HG02623 (cell line): Measurements from ENCODE around the gene SMIM15.

Source experiments
- ATAC-seq: cut with Tn5 transposase; IDR thresholded peaks from one replicate; pipeline ENCODE4 v1.9.1; 2021; ENCODE audit warnings: moderate library complexity; ENCODE audit not compliant: unreplicated experiment

Gene SMIM15

GRCh38 chr5:61160497-61160896 is 1.8 kb downstream of the SMIM15 start:
- ATAC-seq = no peak

GRCh38 chr5:61159836-61160235 is 2.4 kb downstream of the SMIM15 start:
- ATAC-seq = no peak

- ATAC-seq = no peak
These were observed 3.2 kb downstream of the SMIM15 start for GRCh38 chr5:61159070-61159469.

- ATAC-seq = no peak
These were observed 10.4 kb downstream of the SMIM15 start for GRCh38 chr5:61151893-61152292.

- ATAC-seq = no peak
These were observed 13.8 kb downstream of the SMIM15 start for GRCh38 chr5:61148515-61148914.

GRCh38 chr5:61142811-61143210 is 19.5 kb downstream of the SMIM15 start:
- no peak for ATAC-seq

- no peak for ATAC-seq
These were observed 19.9 kb downstream of the SMIM15 start for GRCh38 chr5:61142391-61142790.

GRCh38 chr5:61141801-61142200 is 20.5 kb downstream of the SMIM15 start:
- ATAC-seq = no peak

GRCh38 chr5:61139931-61140330 is 22.3 kb downstream of the SMIM15 start:
- ATAC-seq = no peak

- ATAC-seq = no peak
These were observed 23.0 kb downstream of the SMIM15 start for GRCh38 chr5:61139094-61139873.

- no peak for ATAC-seq
These were observed 24.4 kb downstream of the SMIM15 start for GRCh38 chr5:61137835-61138234.

GRCh38 chr5:61132559-61132958 is 29.7 kb downstream of the SMIM15 start:
- no peak for ATAC-seq

GRCh38 chr5:61130289-61130688 is 32.0 kb downstream of the SMIM15 start:
- ATAC-seq = no peak

- ATAC-seq = no peak
These were observed 39.1 kb downstream of the SMIM15 start for GRCh38 chr5:61123145-61123544.

- ATAC-seq = no peak
These were observed 41.7 kb downstream of the SMIM15 start for GRCh38 chr5:61120534-61120933.

- ATAC-seq = no peak
These were observed 43.2 kb downstream of the SMIM15 start for GRCh38 chr5:61119066-61119465.

- no peak for ATAC-seq
These were observed 46.3 kb downstream of the SMIM15 start for GRCh38 chr5:61115968-61116367.

GRCh38 chr5:61114441-61114840 is 47.8 kb downstream of the SMIM15 start:
- ATAC-seq = no peak
